ENCODE results near the gene ACP5. TPM values are rescaled to one million over a fixed set of nuclear protein-coding genes. Genes with fewer than 3 reads are reported as not detected.
A peak's percentile ranks its signal among the peaks of the same experiment; 100 is the strongest.

Gene ACP5
- total and polyA plus RNA-seq, 10 of the 15 experiments (the other 5 are each of a cell fraction or from before 2014, with no cell fraction given) = 1.0 to 73.4 (median 36.8) TPM

DNA sequence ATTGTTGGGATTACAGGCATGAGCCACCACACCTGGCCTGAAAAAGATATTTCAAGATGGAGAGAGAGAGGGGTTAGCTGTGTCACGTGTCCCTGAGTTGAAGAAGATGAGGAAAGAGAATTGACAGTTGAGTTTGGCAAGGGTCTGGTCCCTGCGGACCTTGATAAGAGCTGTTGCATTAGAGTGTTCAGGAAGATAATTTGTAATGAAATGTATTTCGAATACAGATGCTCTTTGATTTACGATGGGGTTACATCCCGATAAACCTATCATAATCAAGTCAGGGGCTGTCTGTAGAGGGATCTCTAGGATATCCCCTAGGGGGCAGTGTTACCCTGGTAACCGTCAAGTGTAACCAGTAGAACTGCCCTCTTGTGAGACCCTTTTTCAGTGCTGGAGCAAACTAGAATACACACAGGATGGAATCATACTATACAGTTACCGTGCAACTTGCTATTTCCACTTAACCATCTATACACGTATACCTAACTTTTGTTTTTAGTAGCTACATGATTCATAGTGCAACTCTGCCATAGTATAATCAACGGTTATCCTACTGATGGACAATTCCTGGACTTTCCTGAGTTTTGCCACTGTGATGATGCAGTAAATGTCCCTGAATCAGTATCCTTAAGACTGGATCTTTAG lies 16.9 kb downstream of the ACP5 start (continued):
- TF ChIP-seq FOXM1 (IDR thresholded peaks at IDR 0.05; ENCODE audit: low read depth, low read length) (peak; percentile 55; the same call in 1 of the 2 replicates), ZNF384 (IDR thresholded peaks at IDR 0.05; ENCODE audit: borderline replicate concordance, low read depth, low read length) (peak; percentile 35; the same call in 1 of the 2 replicates), TCF12 (IDR thresholded peaks at IDR 0.05; ENCODE audit: low read depth, low read length) (no peak), BHLHE40 (IDR thresholded peaks at IDR 0.05; ENCODE audit: borderline replicate concordance in 1 of 2, low read depth in 2 of 2, low read length in 1 of 2) (peak in 1 of 2 experiments; percentile 24; a peak in 1 of 4 replicates), RB1 (IDR thresholded peaks at IDR 0.05; ENCODE audit: borderline replicate concordance) (peak; percentile 49; the same call in 1 of the 2 replicates), CREM (IDR thresholded peaks at IDR 0.05; ENCODE audit: low read depth) (peak; percentile 14; the same call in 1 of the 2 replicates), CHD2 (IDR thresholded peaks at IDR 0.05; ENCODE audit: borderline replicate concordance, low read depth, low read length) (no peak), CREB1 (IDR thresholded peaks at IDR 0.05; ENCODE audit: low read depth) (0 out of 2 replicates have a peak, but pooled peaks have one; percentile 34), GATAD2B (conservative IDR thresholded peaks at IDR 0.05; ENCODE audit: low read depth) (peak; percentile 62; the same call in 1 of the 2 replicates), ZSCAN29 (IDR thresholded peaks at IDR 0.05) (no peak), MTA3 (IDR thresholded peaks at IDR 0.05; ENCODE audit: borderline replicate concordance, low read length) (no peak), RAD21 (IDR thresholded peaks at IDR 0.05; ENCODE audit: insufficient read depth, low read depth, low read length) (peak; percentile 91), YY1 (IDR thresholded peaks at IDR 0.05; ENCODE audit: low read depth, low read length) (peak; percentile 48; the same call in 1 of the 2 replicates), GABPA (IDR thresholded peaks at IDR 0.05; ENCODE audit: low read depth) (no peak), POU2F2 (IDR thresholded peaks at IDR 0.05; ENCODE audit: borderline replicate concordance, low read depth, low read length) (no peak), JUND (IDR thresholded peaks at IDR 0.05; ENCODE audit: low read depth, low read length) (no peak), PAX5 (IDR thresholded peaks at IDR 0.05; ENCODE audit: borderline replicate concordance, low read depth, low read length) (peak; percentile 76)
- TF ChIP-seq, protein P1, sequence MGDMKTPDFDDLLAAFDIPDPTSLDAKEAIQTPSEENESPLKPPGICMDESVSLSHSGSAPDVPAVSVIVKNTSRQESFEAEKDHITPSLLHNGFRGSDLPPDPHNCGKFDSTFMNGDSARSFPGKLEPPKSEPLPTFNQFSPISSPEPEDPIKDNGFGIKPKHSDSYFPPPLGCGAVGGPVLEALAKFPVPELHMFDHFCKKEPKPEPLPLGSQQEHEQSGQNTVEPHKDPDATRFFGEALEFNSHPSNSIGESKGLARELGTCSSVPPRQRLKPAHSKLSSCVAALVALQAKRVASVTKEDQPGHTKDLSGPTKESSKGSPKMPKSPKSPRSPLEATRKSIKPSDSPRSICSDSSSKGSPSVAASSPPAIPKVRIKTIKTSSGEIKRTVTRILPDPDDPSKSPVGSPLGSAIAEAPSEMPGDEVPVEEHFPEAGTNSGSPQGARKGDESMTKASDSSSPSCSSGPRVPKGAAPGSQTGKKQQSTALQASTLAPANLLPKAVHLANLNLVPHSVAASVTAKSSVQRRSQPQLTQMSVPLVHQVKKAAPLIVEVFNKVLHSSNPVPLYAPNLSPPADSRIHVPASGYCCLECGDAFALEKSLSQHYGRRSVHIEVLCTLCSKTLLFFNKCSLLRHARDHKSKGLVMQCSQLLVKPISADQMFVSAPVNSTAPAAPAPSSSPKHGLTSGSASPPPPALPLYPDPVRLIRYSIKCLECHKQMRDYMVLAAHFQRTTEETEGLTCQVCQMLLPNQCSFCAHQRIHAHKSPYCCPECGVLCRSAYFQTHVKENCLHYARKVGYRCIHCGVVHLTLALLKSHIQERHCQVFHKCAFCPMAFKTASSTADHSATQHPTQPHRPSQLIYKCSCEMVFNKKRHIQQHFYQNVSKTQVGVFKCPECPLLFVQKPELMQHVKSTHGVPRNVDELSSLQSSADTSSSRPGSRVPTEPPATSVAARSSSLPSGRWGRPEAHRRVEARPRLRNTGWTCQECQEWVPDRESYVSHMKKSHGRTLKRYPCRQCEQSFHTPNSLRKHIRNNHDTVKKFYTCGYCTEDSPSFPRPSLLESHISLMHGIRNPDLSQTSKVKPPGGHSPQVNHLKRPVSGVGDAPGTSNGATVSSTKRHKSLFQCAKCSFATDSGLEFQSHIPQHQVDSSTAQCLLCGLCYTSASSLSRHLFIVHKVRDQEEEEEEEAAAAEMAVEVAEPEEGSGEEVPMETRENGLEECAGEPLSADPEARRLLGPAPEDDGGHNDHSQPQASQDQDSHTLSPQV (IDR thresholded peaks at IDR 0.05) = peak; percentile 67; the same call in 1 of the 2 replicates
- TF ChIP-seq, protein P2, sequence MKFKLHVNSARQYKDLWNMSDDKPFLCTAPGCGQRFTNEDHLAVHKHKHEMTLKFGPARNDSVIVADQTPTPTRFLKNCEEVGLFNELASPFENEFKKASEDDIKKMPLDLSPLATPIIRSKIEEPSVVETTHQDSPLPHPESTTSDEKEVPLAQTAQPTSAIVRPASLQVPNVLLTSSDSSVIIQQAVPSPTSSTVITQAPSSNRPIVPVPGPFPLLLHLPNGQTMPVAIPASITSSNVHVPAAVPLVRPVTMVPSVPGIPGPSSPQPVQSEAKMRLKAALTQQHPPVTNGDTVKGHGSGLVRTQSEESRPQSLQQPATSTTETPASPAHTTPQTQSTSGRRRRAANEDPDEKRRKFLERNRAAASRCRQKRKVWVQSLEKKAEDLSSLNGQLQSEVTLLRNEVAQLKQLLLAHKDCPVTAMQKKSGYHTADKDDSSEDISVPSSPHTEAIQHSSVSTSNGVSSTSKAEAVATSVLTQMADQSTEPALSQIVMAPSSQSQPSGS (IDR thresholded peaks at IDR 0.05; ENCODE audit: low read length) = peak; percentile 68
- TF ChIP-seq, protein P3, sequence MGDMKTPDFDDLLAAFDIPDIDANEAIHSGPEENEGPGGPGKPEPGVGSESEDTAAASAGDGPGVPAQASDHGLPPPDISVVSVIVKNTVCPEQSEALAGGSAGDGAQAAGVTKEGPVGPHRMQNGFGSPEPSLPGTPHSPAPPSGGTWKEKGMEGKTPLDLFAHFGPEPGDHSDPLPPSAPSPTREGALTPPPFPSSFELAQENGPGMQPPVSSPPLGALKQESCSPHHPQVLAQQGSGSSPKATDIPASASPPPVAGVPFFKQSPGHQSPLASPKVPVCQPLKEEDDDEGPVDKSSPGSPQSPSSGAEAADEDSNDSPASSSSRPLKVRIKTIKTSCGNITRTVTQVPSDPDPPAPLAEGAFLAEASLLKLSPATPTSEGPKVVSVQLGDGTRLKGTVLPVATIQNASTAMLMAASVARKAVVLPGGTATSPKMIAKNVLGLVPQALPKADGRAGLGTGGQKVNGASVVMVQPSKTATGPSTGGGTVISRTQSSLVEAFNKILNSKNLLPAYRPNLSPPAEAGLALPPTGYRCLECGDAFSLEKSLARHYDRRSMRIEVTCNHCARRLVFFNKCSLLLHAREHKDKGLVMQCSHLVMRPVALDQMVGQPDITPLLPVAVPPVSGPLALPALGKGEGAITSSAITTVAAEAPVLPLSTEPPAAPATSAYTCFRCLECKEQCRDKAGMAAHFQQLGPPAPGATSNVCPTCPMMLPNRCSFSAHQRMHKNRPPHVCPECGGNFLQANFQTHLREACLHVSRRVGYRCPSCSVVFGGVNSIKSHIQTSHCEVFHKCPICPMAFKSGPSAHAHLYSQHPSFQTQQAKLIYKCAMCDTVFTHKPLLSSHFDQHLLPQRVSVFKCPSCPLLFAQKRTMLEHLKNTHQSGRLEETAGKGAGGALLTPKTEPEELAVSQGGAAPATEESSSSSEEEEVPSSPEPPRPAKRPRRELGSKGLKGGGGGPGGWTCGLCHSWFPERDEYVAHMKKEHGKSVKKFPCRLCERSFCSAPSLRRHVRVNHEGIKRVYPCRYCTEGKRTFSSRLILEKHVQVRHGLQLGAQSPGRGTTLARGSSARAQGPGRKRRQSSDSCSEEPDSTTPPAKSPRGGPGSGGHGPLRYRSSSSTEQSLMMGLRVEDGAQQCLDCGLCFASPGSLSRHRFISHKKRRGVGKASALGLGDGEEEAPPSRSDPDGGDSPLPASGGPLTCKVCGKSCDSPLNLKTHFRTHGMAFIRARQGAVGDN (IDR thresholded peaks at IDR 0.05) = peak; percentile 27; the same call in 1 of the 2 replicates
